ENCODE data around the gene ROR2. TPM values are rescaled to one million over a fixed set of nuclear protein-coding genes. Genes with fewer than 3 reads are reported as not detected.

ROR2 gene
- total and polyA plus RNA-seq, 2 of the 8 experiments (the other 6 are each of a cell fraction or from before 2014, with no cell fraction given) = 2.7 to 4.3 TPM

GRCh38 chr9:91677822-91678436 lies 272.1 kb downstream of the ROR2 start:
- Histone ChIP-seq H3K79me2 (ENCODE audit: control insufficient read depth in 1 of 2, insufficient read depth in 2 of 2, low read length in 2 of 2) (no peaks in the 10 kb centered on the region), H3K56ac (replicated peaks; ENCODE audit: insufficient read length, low read depth, low read length) (no peak overlapping the region), H3K23me2 (ENCODE audit: low read depth, low read length) (no peaks in the 10 kb centered on the region), H3K79me1 (ENCODE audit: low read depth, low read length) (no peaks in the 10 kb centered on the region), H3K4me1 (replicated peaks in 1 of 4; ENCODE audit: control insufficient read depth in 3 of 4, insufficient read depth in 4 of 4, low read length in 3 of 4) (peaks cover 0 to 2% (median 0%) of the 10 kb centered on the region in 4 experiments; a peak in 3 of 7 replicates), H2BK12ac (ENCODE audit: low read depth, low read length) (no peak overlapping the region), H4K5ac (ENCODE audit: insufficient read length, low read depth, low read length) (no peak overlapping the region), H3K23ac (ENCODE audit: insufficient read length) (no peak overlapping the region), H2BK5ac (ENCODE audit: low read depth, low read length) (no peak overlapping the region), H3K14ac (ENCODE audit: insufficient read length) (no peak overlapping the region), H4K20me1 (replicated peaks in 1 of 2; ENCODE audit: control insufficient read depth in 1 of 2, insufficient read depth in 2 of 2, low read length in 2 of 2) (no peaks in the 10 kb centered on the region), H4K91ac (replicated peaks; ENCODE audit: insufficient read length, low read length) (no peak overlapping the region), H3K27me3 (replicated peaks in 1 of 4; ENCODE audit: control insufficient read depth in 3 of 4, extremely low read depth in 1 of 4, insufficient read depth in 3 of 4, low read length in 3 of 4) (no peaks in the 10 kb centered on the region), H3K4me2 (ENCODE audit: insufficient read depth in 1 of 2, low read depth in 2 of 2, low read length in 2 of 2) (0 out of 4 replicates have a peak overlapping the region, but pooled peaks of 1 of the 2 experiments have one; percentile 6), H3K36me3 (ENCODE audit: control insufficient read depth in 2 of 4, insufficient read depth in 4 of 4, low read length in 3 of 4) (no peaks in the 10 kb centered on the region), H3K18ac (ENCODE audit: extremely low read depth, low read length) (no peak overlapping the region), H2BK20ac (ENCODE audit: low read length) (no peak overlapping the region), H2AK5ac (ENCODE audit: low read depth, low read length) (no peak overlapping the region), H3K4ac (replicated peaks; ENCODE audit: insufficient read length, low read depth, low read length) (no peak overlapping the region), H3K4me3 (ENCODE audit: extremely low read depth in 1 of 4, insufficient read depth in 2 of 4, low read depth in 3 of 4, low read length in 4 of 4) (no peak overlapping the region), H2BK120ac (replicated peaks; ENCODE audit: low read depth, low read length) (no peak overlapping the region), H3K27ac (ENCODE audit: low read depth, low read length) (no peak overlapping the region), H2AFZ (ENCODE audit: low read length) (no peak overlapping the region), H3K9me3 (ENCODE audit: insufficient read depth in 2 of 2, low read depth in 1 of 2, low read length in 1 of 2) (no peaks in the 10 kb centered on the region), H2BK15ac (ENCODE audit: low read length) (no peak overlapping the region), H4K8ac (ENCODE audit: extremely low read depth, insufficient read depth, low read length) (no peak overlapping the region), H3K9ac (replicated peaks in 1 of 4; ENCODE audit: extremely low read depth in 1 of 4, low read depth in 3 of 4, low read length in 3 of 4) (no peak overlapping the region)
- ChIA-PET CTCF (ENCODE audit: partially characterized antibody) (interaction anchor here (1.4 kb wide), 1 partner anchor 20 kb away, joined by 3 read pairs; no protein-coding TSS in a partner anchor), POLR2A (ENCODE audit: partially characterized antibody) (no interaction called here)
- FAIRE-seq = no peak
- no peak for DNase-seq (ENCODE audit: low read depth in 1 of 2, low spot score in 2 of 2)
- WGBS, 2 experiments (ENCODE audit: extremely low coverage in 1 of 2, insufficient coverage in 1 of 2, insufficient read length in 1 of 2, insufficient replicate concordance in 2 of 2, low coverage in 1 of 2, low lambda C conversion rate in 2 of 2, missing lambda C conversion rate in 1 of 2) = 74% methylated on average over 5 of the region's 5 CpGs; no CpG with 5 or more reads in 1 of the 2 experiments
- TF ChIP-seq TAF1 (IDR thresholded peaks at IDR 0.05; ENCODE audit: low read depth, low read length) = no peak
- TF ChIP-seq HDAC6 (IDR thresholded peaks at IDR 0.05; ENCODE audit: low read depth, low read length) = no peak

All from H1 (cell line).